Gastrocnemius medialis (tissue), 4 donors: Measurements from ENCODE around the gene NAV3.

Experiments
- POLR2A ChIP-seq, 2 donors: fragments of 450-650 bp; IDR thresholded peaks; one replicate each; pipeline ENCODE4 v1.6.1; 2017; ENCODE audit warnings: antibody characterized with exemption in 2 of 2, mild to moderate bottlenecking in 2 of 2, moderate library complexity in 2 of 2
- TF ChIP-seq, protein P1 (sequence below), 5 experiments: fragments of 450-650 bp in 3 of 5; fragments of 200-600 bp in 2 of 5; sonication (generic) in 2 of 5; IDR thresholded peaks in 4 of 5; conservative IDR thresholded peaks in 1 of 5; 1 replicate in 4 of 5; 2 replicates in 1 of 5; pipeline ENCODE4 v1.5.1; 2016 to 2019; ENCODE audit warnings: antibody characterized with exemption in 5 of 5, mild to moderate bottlenecking in 3 of 5, moderate library complexity in 3 of 5

DNA sequence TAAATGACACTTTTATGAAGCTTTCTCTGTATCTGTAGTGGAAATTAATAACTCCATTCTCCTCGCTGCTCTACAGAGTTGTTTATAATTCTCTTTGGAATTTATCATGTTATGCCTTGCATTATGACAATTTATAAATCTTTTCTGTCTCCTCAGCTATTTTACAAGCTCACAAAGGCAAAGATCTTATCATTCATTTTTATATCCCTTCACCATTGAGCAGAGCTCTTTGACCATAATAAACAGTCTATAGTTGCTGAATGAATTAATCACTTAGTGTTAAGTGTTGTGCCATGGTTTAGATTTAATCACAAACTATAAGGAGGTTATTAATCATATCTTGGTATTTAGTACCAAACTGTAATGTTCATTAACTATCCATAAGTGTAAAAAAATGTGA is 126.4 kb downstream of the NAV3 start:
- TF ChIP-seq, protein P1, sequence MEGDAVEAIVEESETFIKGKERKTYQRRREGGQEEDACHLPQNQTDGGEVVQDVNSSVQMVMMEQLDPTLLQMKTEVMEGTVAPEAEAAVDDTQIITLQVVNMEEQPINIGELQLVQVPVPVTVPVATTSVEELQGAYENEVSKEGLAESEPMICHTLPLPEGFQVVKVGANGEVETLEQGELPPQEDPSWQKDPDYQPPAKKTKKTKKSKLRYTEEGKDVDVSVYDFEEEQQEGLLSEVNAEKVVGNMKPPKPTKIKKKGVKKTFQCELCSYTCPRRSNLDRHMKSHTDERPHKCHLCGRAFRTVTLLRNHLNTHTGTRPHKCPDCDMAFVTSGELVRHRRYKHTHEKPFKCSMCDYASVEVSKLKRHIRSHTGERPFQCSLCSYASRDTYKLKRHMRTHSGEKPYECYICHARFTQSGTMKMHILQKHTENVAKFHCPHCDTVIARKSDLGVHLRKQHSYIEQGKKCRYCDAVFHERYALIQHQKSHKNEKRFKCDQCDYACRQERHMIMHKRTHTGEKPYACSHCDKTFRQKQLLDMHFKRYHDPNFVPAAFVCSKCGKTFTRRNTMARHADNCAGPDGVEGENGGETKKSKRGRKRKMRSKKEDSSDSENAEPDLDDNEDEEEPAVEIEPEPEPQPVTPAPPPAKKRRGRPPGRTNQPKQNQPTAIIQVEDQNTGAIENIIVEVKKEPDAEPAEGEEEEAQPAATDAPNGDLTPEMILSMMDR (IDR thresholded peaks at IDR 0.05 in 4 of 5, conservative IDR thresholded peaks at IDR 0.05 in 1 of 5) = no peak
- no peak for TF ChIP-seq POLR2A (IDR thresholded peaks at IDR 0.05)
